Peyer's patch (tissue), 4 donors: Measurements from ENCODE around the gene WASF3. TPM values are rescaled to one million over a fixed set of nuclear protein-coding genes. Genes with fewer than 3 reads are reported as not detected.
A peak's percentile ranks its signal among the peaks of the same experiment; 100 is the strongest.

Experiments used
- DNase-seq, 3 donors: peaks; one replicate each; pipeline ENCODE4 v3.0.0-alpha.2; 2017 to 2019
- H3K27ac ChIP-seq, 4 donors: fragments of 200-600 bp; sonication (generic); one replicate each; pipeline ENCODE4 v1.5.1; 2016 to 2019
- H3K27me3 ChIP-seq, 2 donors: fragments of 200-600 bp; sonication (generic); one replicate each; pipeline ENCODE4 v1.5.1; 2019
- H3K36me3 ChIP-seq, 3 donors: fragments of 200-600 bp; sonication (generic); one replicate each; pipeline ENCODE4 v1.5.1; 2016 to 2019
- H3K4me1 ChIP-seq, 4 donors: fragments of 200-600 bp; sonication (generic); one replicate each; pipeline ENCODE4 v1.5.1; 2016 to 2019
- H3K4me3 ChIP-seq, 4 donors: fragments of 200-600 bp; sonication (generic); 1 replicate in 3 of 4; 2 replicates in 1 of 4; pipeline ENCODE4 v1.5.1; 2016 to 2019; ENCODE audit warnings: mild to moderate bottlenecking in 1 of 4
- H3K9me3 ChIP-seq, 4 donors: fragments of 200-600 bp; sonication (generic); one replicate each; pipeline ENCODE4 v1.5.1; 2016 to 2019; ENCODE audit warnings: mild to moderate bottlenecking in 1 of 4
- POLR2A ChIP-seq, 2 donors: fragments of 450-650 bp; IDR thresholded peaks; one replicate each; pipeline ENCODE4 v1.5.1; 2017; ENCODE audit warnings: antibody characterized with exemption in 2 of 2, mild to moderate bottlenecking in 2 of 2, moderate library complexity in 2 of 2
- total RNA-seq, 4 donors: library from RNA; depleted of rRNA; stranded (reverse); fragments of >200 nt; gene quantifications; one replicate each; pipeline ENCODE4 v1.1.0, GENCODE V29; 2016
- TF ChIP-seq, protein P1 (sequence below), 6 experiments: fragments of 450-650 bp in 4 of 6; fragments of 200-600 bp in 2 of 6; sonication (generic) in 1 of 6; IDR thresholded peaks; one replicate each; pipeline ENCODE4 v1.5.1; 2017 to 2019; ENCODE audit warnings: antibody characterized with exemption in 6 of 6, mild to moderate bottlenecking in 3 of 6, moderate library complexity in 1 of 6

The WASF3 gene
- total RNA-seq, 4 donors from 2014 or later, result 1.1 to 23.9 (median 2.7) TPM

DNA sequence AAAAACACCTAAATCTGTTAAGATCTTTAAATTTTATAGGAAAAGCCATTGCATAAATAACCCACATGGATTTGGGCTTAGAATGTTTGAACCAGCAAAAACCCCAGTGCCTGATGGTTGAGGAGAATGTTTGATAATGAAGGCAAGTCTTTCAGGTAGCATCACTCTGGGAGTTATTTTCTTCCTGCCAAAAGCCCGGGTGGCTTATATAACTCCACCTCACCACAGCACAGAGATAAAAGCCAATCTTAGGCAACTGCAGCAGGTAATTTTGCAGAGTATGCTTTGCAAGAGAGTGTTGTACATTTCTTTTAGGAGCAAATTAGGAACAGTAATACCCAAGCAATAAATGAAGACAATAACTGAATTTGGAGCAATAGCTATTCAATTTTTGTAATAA, 7.8 kb upstream of the WASF3 start:
- TF ChIP-seq, protein P1, sequence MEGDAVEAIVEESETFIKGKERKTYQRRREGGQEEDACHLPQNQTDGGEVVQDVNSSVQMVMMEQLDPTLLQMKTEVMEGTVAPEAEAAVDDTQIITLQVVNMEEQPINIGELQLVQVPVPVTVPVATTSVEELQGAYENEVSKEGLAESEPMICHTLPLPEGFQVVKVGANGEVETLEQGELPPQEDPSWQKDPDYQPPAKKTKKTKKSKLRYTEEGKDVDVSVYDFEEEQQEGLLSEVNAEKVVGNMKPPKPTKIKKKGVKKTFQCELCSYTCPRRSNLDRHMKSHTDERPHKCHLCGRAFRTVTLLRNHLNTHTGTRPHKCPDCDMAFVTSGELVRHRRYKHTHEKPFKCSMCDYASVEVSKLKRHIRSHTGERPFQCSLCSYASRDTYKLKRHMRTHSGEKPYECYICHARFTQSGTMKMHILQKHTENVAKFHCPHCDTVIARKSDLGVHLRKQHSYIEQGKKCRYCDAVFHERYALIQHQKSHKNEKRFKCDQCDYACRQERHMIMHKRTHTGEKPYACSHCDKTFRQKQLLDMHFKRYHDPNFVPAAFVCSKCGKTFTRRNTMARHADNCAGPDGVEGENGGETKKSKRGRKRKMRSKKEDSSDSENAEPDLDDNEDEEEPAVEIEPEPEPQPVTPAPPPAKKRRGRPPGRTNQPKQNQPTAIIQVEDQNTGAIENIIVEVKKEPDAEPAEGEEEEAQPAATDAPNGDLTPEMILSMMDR (IDR thresholded peaks at IDR 0.05), result no peak
- TF ChIP-seq POLR2A (IDR thresholded peaks at IDR 0.05), result no peak
- no peaks in the 10 kb centered on the region for H3K27me3 ChIP-seq
- no peak for DNase-seq
- H3K4me3 ChIP-seq, result no peak overlapping the region
- no peaks in the 10 kb centered on the region for H3K9me3 ChIP-seq
- H3K4me1 ChIP-seq, result no peaks in the 10 kb centered on the region
- no peaks in the 10 kb centered on the region for H3K36me3 ChIP-seq
- H3K27ac ChIP-seq, result no peak overlapping the region

GRCh38 chr13:26551255-26551860, 6.1 kb upstream of the WASF3 start:
- Histone ChIP-seq H3K27me3 (no peaks in the 10 kb centered on the region), H3K27ac (no peak overlapping the region), H3K4me1 (no peaks in the 10 kb centered on the region), H3K9me3 (peaks cover 0 to 3% (median 0%) of the 10 kb centered on the region in 4 donors), H3K4me3 (no peak overlapping the region), H3K36me3 (no peaks in the 10 kb centered on the region)
- no peak for DNase-seq
- no peak for TF ChIP-seq POLR2A (IDR thresholded peaks at IDR 0.05)

GRCh38 chr13:26555413-26555812, 2.1 kb upstream of the WASF3 start:
- Histone ChIP-seq H3K4me1 (peaks cover 0 to 7% (median 0%) of the 10 kb centered on the region in 4 donors), H3K4me3 (no peak overlapping the region), H3K27me3 (no peaks in the 10 kb centered on the region), H3K9me3 (peaks cover 0 to 3% (median 0%) of the 10 kb centered on the region in 4 donors), H3K36me3 (no peaks in the 10 kb centered on the region), H3K27ac (no peak overlapping the region)
- no peak for DNase-seq
- TF ChIP-seq, protein P1 (IDR thresholded peaks at IDR 0.05), result no peak
- no peak for TF ChIP-seq POLR2A (IDR thresholded peaks at IDR 0.05)

DNA sequence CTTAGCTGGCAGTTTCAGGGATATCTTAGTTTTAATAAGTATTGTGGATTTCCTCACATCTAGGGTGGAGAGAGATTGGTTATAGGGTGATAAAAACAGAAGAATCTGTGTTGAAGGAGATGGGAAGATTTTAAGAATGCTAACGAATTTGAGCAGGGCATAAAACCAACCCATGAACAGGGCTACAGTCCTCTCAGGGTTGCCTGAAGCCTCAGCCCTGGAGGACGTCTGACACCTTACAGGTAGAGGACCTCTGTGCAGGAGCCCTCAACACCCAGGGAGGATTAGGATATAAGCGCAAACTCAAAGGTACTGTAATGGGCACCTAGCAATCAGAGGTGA, 461 bp upstream of the WASF3 start:
- H3K9me3 ChIP-seq, result peaks cover 0 to 3% (median 0%) of the 10 kb centered on the region in 4 donors
- peak overlapping the region in 3 of 4 donors; percentile 49 to 69 (median 52) for H3K4me3 ChIP-seq
- no peak overlapping the region for H3K27ac ChIP-seq
- TF ChIP-seq POLR2A (IDR thresholded peaks at IDR 0.05), result no peak
- TF ChIP-seq, protein P1 (IDR thresholded peaks at IDR 0.05), result no peak
- no peaks in the 10 kb centered on the region for H3K27me3 ChIP-seq
- no peak for DNase-seq
- no peaks in the 10 kb centered on the region for H3K36me3 ChIP-seq
- H3K4me1 ChIP-seq, result peaks cover 0 to 7% (median 0%) of the 10 kb centered on the region in 4 donors

- no peak for DNase-seq
- no peak for TF ChIP-seq POLR2A (IDR thresholded peaks at IDR 0.05)
- TF ChIP-seq, protein P1 (IDR thresholded peaks at IDR 0.05), result no peak
- Histone ChIP-seq H3K27me3 (no peaks in the 10 kb centered on the region), H3K9me3 (peaks cover 0 to 3% (median 0%) of the 10 kb centered on the region in 4 donors), H3K4me1 (peaks cover 0 to 7% (median 0%) of the 10 kb centered on the region in 4 donors), H3K36me3 (no peaks in the 10 kb centered on the region), H3K27ac (peak overlapping the region in 3 of 4 donors; percentile 39 to 51 (median 46)), H3K4me3 (peak overlapping the region; percentile 37 to 69 (median 50))
Measured at GRCh38 chr13:26558074-26558805, 757 bp downstream of the WASF3 start.

DNA sequence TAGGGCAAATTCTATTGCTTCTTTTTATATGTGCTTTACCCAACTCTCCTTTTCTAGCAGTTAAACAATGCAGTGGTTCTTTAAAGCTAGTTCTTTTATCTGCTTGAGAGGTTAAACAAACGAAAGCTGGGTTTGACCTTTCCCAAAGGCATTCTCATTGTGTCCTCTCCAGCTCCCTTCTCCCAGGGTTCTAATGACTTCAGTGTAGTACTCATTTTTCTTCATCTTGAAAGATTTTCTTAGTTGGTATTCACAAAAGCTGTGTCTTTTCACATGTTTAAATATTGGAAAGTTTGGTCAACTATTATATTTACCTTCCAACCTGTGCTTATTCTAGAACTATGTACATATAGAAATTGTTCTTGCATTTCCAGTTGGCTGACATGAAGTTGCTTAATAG, 1.5 kb downstream of the WASF3 start:
- Histone ChIP-seq H3K36me3 (no peaks in the 10 kb centered on the region), H3K4me3 (no peak overlapping the region), H3K9me3 (peaks cover 0 to 3% (median 0%) of the 10 kb centered on the region in 4 donors), H3K27me3 (no peaks in the 10 kb centered on the region), H3K4me1 (peaks cover 0 to 7% (median 0%) of the 10 kb centered on the region in 4 donors), H3K27ac (no peak overlapping the region)
- DNase-seq, result no peak
- TF ChIP-seq, protein P1 (IDR thresholded peaks at IDR 0.05), result no peak
- TF ChIP-seq POLR2A (IDR thresholded peaks at IDR 0.05), result no peak
